IMR-90 (cell line): ENCODE measurements around the gene PCCB. TPM values are rescaled to one million over a fixed set of nuclear protein-coding genes. Genes with fewer than 3 reads are reported as not detected.

ENCODE experiments used
- ATAC-seq: fragments of 200-7000 bp; cut with Tn5 transposase; 2 replicates; pipeline ENCODE4 v1.9.1; 2020; ENCODE audit warnings: low read depth, mild to moderate bottlenecking, moderate library complexity
- BruUV-seq: library from RNA; stranded (reverse); fragments of 400-500 nt; replicated peaks from 2 replicates; lab custom pipeline; 2021; lab: Mats Ljungman, UMichigan
- CTCF ChIA-PET: fragments of 300-600 bp; formaldehyde crosslinking; extraction: SDS; loops from one replicate; lab custom pipeline; 2021; ENCODE audit warnings: antibody characterized with exemption; lab: Yijun Ruan, JAX
- POLR2A ChIA-PET: fragments of 300-600 bp; sonication (Branson Sonifier 250); formaldehyde crosslinking; loops from one replicate; lab custom pipeline; 2022; ENCODE audit warnings: antibody characterized with exemption; ENCODE audit not compliant: unreplicated experiment; lab: Charles Lee
- DNase-seq: peaks from one replicate; pipeline ENCODE4 v3.0.0; 2013
- H2AFZ ChIP-seq: replicated peaks from 2 replicates; pipeline ENCODE3; 2013; ENCODE audit warnings: low read length, mild to moderate bottlenecking; ENCODE audit not compliant: poor library complexity
- H2AK5ac ChIP-seq: 2 replicates; pipeline ENCODE4 v1.6.1; 2013; ENCODE audit warnings: low read depth, low read length, inconsistent platforms
- H2AK9ac ChIP-seq: replicated peaks from 2 replicates; pipeline ENCODE3; 2013; ENCODE audit warnings: mild to moderate bottlenecking, low read depth, low read length, moderate library complexity; ENCODE audit not compliant: poor library complexity
- H2BK120ac ChIP-seq: 2 replicates; pipeline ENCODE4 v1.6.1; 2013; ENCODE audit warnings: low read depth, low read length, inconsistent platforms
- H2BK15ac ChIP-seq: 3 replicates; pipeline ENCODE4 v1.6.1; 2013; ENCODE audit warnings: low read depth, low read length, inconsistent platforms
- H2BK20ac ChIP-seq: 2 replicates; pipeline ENCODE4 v1.6.1; 2013; ENCODE audit warnings: low read depth, mild to moderate bottlenecking, inconsistent platforms, low read length, moderate library complexity
- H2BK5ac ChIP-seq: 2 replicates; pipeline ENCODE4 v1.6.1; 2013; ENCODE audit warnings: mild to moderate bottlenecking, low read depth, low read length, inconsistent platforms; ENCODE audit not compliant: poor library complexity, severe bottlenecking
- H3K14ac ChIP-seq: replicated peaks from 2 replicates; pipeline ENCODE4 v1.6.1; 2013; ENCODE audit warnings: low read depth, low read length, inconsistent platforms
- H3K18ac ChIP-seq: 2 replicates; pipeline ENCODE4 v1.6.1; 2013; ENCODE audit warnings: low read depth, low read length, control low read depth
- H3K23ac ChIP-seq: 2 replicates; pipeline ENCODE4 v1.6.1; 2013; ENCODE audit warnings: low read depth, low read length, inconsistent platforms
- H3K27ac ChIP-seq: 2 replicates; pipeline ENCODE4 v1.5.1; 2013; ENCODE audit warnings: mild to moderate bottlenecking, control low read depth, low read length; ENCODE audit not compliant: insufficient read depth
- H3K27me3 ChIP-seq: 2 replicates; pipeline ENCODE4 v1.6.1; 2013; ENCODE audit warnings: low read length; ENCODE audit not compliant: control insufficient read depth, insufficient read depth
- H3K36me3 ChIP-seq: 2 replicates; pipeline ENCODE4 v1.6.1; 2013; ENCODE audit warnings: low read length, mixed read lengths; ENCODE audit not compliant: control insufficient read depth, insufficient read depth
- H3K4ac ChIP-seq: 2 replicates; pipeline ENCODE4 v1.6.1; 2013; ENCODE audit warnings: low read depth, low read length, inconsistent platforms
- H3K4me1 ChIP-seq: 2 replicates; pipeline ENCODE4 v1.6.1; 2013; ENCODE audit warnings: low read length, mixed read lengths; ENCODE audit not compliant: control insufficient read depth, insufficient read depth
- H3K4me2 ChIP-seq: 2 replicates; pipeline ENCODE4 v1.6.1; 2013; ENCODE audit warnings: low read depth, mild to moderate bottlenecking, control low read depth, low read length, moderate library complexity
- H3K4me3 ChIP-seq: 2 replicates; pipeline ENCODE4 v1.5.1; 2013; ENCODE audit warnings: low read depth, mild to moderate bottlenecking, control low read depth, low read length, moderate library complexity; ENCODE audit not compliant: insufficient read depth
- H3K56ac ChIP-seq: 2 replicates; pipeline ENCODE4 v1.6.1; 2013; ENCODE audit warnings: low read length, inconsistent platforms; ENCODE audit not compliant: insufficient read depth; ENCODE audit errors: extremely low read depth
- H3K79me1 ChIP-seq, 2 experiments: 2 replicates each; pipeline ENCODE4 v1.6.1; 2013; ENCODE audit warnings: low read length in 2 of 2, inconsistent platforms in 1 of 2, low read depth in 1 of 2
- H3K9ac ChIP-seq: 2 replicates; pipeline ENCODE4 v1.6.1; 2013; ENCODE audit warnings: low read depth, low read length, control low read depth
- H3K9me1 ChIP-seq: 2 replicates; pipeline ENCODE4 v1.6.1; 2013; ENCODE audit warnings: low read length, inconsistent platforms; ENCODE audit not compliant: insufficient read depth
- H3K9me3 ChIP-seq: 2 replicates; pipeline ENCODE4 v1.6.1; 2013; ENCODE audit warnings: low read length; ENCODE audit not compliant: control insufficient read depth, insufficient read depth
- H4K20me1 ChIP-seq: 2 replicates; pipeline ENCODE4 v1.6.1; 2013; ENCODE audit warnings: low read length, inconsistent platforms; ENCODE audit not compliant: insufficient read depth
- H4K5ac ChIP-seq: 2 replicates; pipeline ENCODE4 v1.6.1; 2013; ENCODE audit warnings: mild to moderate bottlenecking, low read depth, low read length, control low read depth
- H4K8ac ChIP-seq, 2 experiments: 2 replicates each; pipeline ENCODE4 v1.6.1; 2013; ENCODE audit warnings: low read depth in 2 of 2, low read length in 2 of 2, control low read depth in 1 of 2, inconsistent platforms in 1 of 2
- H4K91ac ChIP-seq: 2 replicates; pipeline ENCODE4 v1.6.1; 2013; ENCODE audit warnings: low read depth, low read length, inconsistent platforms; ENCODE audit not compliant: insufficient read depth
- BHLHE40 ChIP-seq: fragments of 150-350 bp; IDR thresholded peaks from 2 replicates; pipeline ENCODE4 v1.6.1; 2016; ENCODE audit warnings: mild to moderate bottlenecking, low read depth, low read length
- CEBPB ChIP-seq: IDR thresholded peaks from 2 replicates; pipeline ENCODE4 v1.6.1; 2012; ENCODE audit warnings: low read depth, low read length, improper control_type of control experiment
- CTCF ChIP-seq: conservative IDR thresholded peaks from 2 replicates; pipeline ENCODE4 v1.5.1; 2012; ENCODE audit warnings: mild to moderate bottlenecking, low read depth, low read length, improper control_type of control experiment
- MAZ ChIP-seq: IDR thresholded peaks from 2 replicates; pipeline ENCODE4 v1.6.1; 2012; ENCODE audit warnings: low read depth, mild to moderate bottlenecking, low read length, improper control_type of control experiment, moderate library complexity, borderline replicate concordance
- NFE2L2 ChIP-seq: fragments of 150-350 bp; IDR thresholded peaks from 2 replicates; pipeline ENCODE4 v1.6.1; 2016; ENCODE audit warnings: low read depth, mild to moderate bottlenecking, low read length
- RCOR1 ChIP-seq: IDR thresholded peaks from 2 replicates; pipeline ENCODE4 v1.6.1; 2012; ENCODE audit warnings: mild to moderate bottlenecking, low read length, improper control_type of control experiment; ENCODE audit not compliant: insufficient replicate concordance
- WGBS, 2 experiments: methylation state at CpG; one replicate each; pipeline versions ENCODE4 v1.1.5 to v1.1.7; 2013; ENCODE audit warnings: missing lambda C conversion rate in 2 of 2; ENCODE audit not compliant: insufficient read length in 1 of 2; ENCODE audit errors: extremely low coverage in 2 of 2; 5-methylcytosine and 5-hydroxymethylcytosine counted together
- dilution Hi-C: fragments of 300-500 bp; cut with HindIII; formaldehyde crosslinking; loops from one replicate; pipeline ENCODE4 v1.14.3; 2018; ENCODE audit warnings: low sequenced_read_pairs; ENCODE audit not compliant: unreplicated experiment
- in situ Hi-C: fragments of 300-500 bp; cut with MboI; formaldehyde crosslinking; loops from 3 replicates; pipeline ENCODE4 v1.14.3; 2019; ENCODE audit warnings: low sequenced_read_pairs, inconsistent platforms, mixed read lengths
- intact Hi-C: fragments of 100-400 bp; cut with micrococcal nuclease; formaldehyde crosslinking; loops from 2 replicates; pipeline ENCODE4 v1.10.0; 2022
- polyA plus RNA-seq, 3 experiments: library from polyadenylated mRNA; depleted of rRNA; stranded (reverse); fragments of >200 nt; gene quantifications; 2 replicates each; pipeline ENCODE4 v1.2.3, GENCODE V29; 2012; ENCODE audit warnings: low replicate concordance in 1 of 3
- total RNA-seq: library from RNA; depleted of rRNA; stranded (reverse); fragments of >200 nt; gene quantifications from 2 replicates; pipeline ENCODE4 v1.2.3, GENCODE V29; 2012

PCCB gene
- total and polyA plus RNA-seq, 2 of the 4 experiments (the other 2 are of a cell fraction): 40.5 to 76.2 TPM

GRCh38 chr3:136294176-136294575 is 44.0 kb downstream of the PCCB start:
- H3K9me1 ChIP-seq: no peaks in the 10 kb centered on the region
- no peaks in the 10 kb centered on the region for H4K20me1 ChIP-seq
- no peak overlapping the region for H3K4me2 ChIP-seq
- ChIA-PET POLR2A (no interaction called here), CTCF (interaction anchor here (0.5 to 0.6 kb wide), 2 partner anchors 10 to 308 kb away, joined by 3 to 5 read pairs; no protein-coding TSS in a partner anchor)
- DNase-seq (no peak), ATAC-seq (no peak)
- H3K9me3 ChIP-seq: no peaks in the 10 kb centered on the region
- no peak overlapping the region for H3K18ac ChIP-seq
- dilution Hi-C loops (no loop called here), in situ Hi-C loops (no loop called here), intact Hi-C loops (no loop called here)
- H2BK15ac ChIP-seq: no peak overlapping the region
- no peaks in the 10 kb centered on the region for H3K4me1 ChIP-seq
- H3K27ac ChIP-seq: no peak overlapping the region
- no peak overlapping the region for H4K8ac ChIP-seq
- H2AFZ ChIP-seq: no peak overlapping the region
- no peak overlapping the region for H3K14ac ChIP-seq
- H2BK5ac ChIP-seq: no peak overlapping the region
- no peak overlapping the region for H2BK120ac ChIP-seq
- no peak overlapping the region for H2AK9ac ChIP-seq
- no peak overlapping the region for H4K5ac ChIP-seq
- TF ChIP-seq BHLHE40 (no peak), MAZ (no peak), CEBPB (no peak), CTCF (no peak), RCOR1 (no peak), NFE2L2 (no peak)
- H3K36me3 ChIP-seq: peaks cover 14% of the 10 kb centered on the region; the same call in 1 of the 2 replicates
- no peak overlapping the region for H3K56ac ChIP-seq
- no peak overlapping the region for H2AK5ac ChIP-seq
- H3K27me3 ChIP-seq: no peaks in the 10 kb centered on the region
- H3K23ac ChIP-seq: no peak overlapping the region
- no peak overlapping the region for H4K91ac ChIP-seq
- no peak overlapping the region for H2BK20ac ChIP-seq
- H3K4ac ChIP-seq: no peak overlapping the region
- no CpG with 5 or more reads among the region's 1 CpG for WGBS, 2 experiments
- no TSS peak for BruUV-seq
- no peaks in the 10 kb centered on the region for H3K79me1 ChIP-seq
- no peak overlapping the region for H3K9ac ChIP-seq
- no peak overlapping the region for H3K4me3 ChIP-seq
